GM19397 (cell line): Measurements from ENCODE around the gene CTXN1.
"Not testable (repeated sequence)": the region's sequence is repeated elsewhere in the genome, so short reads cannot be mapped to it uniquely, and the experiment has no call there.

Experiments used
- ATAC-seq: cut with Tn5 transposase; IDR thresholded peaks from one replicate; pipeline ENCODE4 v1.9.1; 2021; ENCODE audit warnings: mild to moderate bottlenecking, moderate library complexity; ENCODE audit not compliant: unreplicated experiment

Gene CTXN1

GRCh38 chr19:7902796-7903243 is 23.1 kb downstream of the CTXN1 start:
- ATAC-seq = no peak

- ATAC-seq = no peak
Measured at GRCh38 chr19:7901337-7901736, 24.6 kb downstream of the CTXN1 start.

- ATAC-seq = no peak
Measured at GRCh38 chr19:7900931-7901330, 25.0 kb downstream of the CTXN1 start.

- ATAC-seq = no peak
Measured at GRCh38 chr19:7900401-7900870, 25.5 kb downstream of the CTXN1 start.

- ATAC-seq = no peak
Measured at GRCh38 chr19:7899751-7900378, 26.1 kb downstream of the CTXN1 start.

- ATAC-seq = no peak
Measured at GRCh38 chr19:7898967-7899366, 27.0 kb downstream of the CTXN1 start.

- no peak for ATAC-seq
Measured at GRCh38 chr19:7897292-7897691, 28.6 kb downstream of the CTXN1 start.

- no peak for ATAC-seq
Measured at GRCh38 chr19:7895565-7895964, 30.4 kb downstream of the CTXN1 start.

GRCh38 chr19:7894612-7895309 is 31.2 kb downstream of the CTXN1 start:
- ATAC-seq = no peak

- not testable (repeated sequence) for ATAC-seq
Measured at GRCh38 chr19:7893362-7894101, 32.4 kb downstream of the CTXN1 start.

GRCh38 chr19:7888826-7889217 is 37.1 kb downstream of the CTXN1 start:
- no peak for ATAC-seq

- no peak for ATAC-seq
Measured at GRCh38 chr19:7888145-7888825, 37.6 kb downstream of the CTXN1 start, which contains the start of gene LRRC8E. Gene LRRC8E (plus strand): TSS chr19:7888510. CDS start chr19:7895604, 7,094 bp downstream.

GRCh38 chr19:7887408-7888144 is 38.4 kb downstream of the CTXN1 start:
- no peak for ATAC-seq

GRCh38 chr19:7885818-7886217 is 40.1 kb downstream of the CTXN1 start:
- ATAC-seq = no peak

- ATAC-seq = no peak
Measured at GRCh38 chr19:7883796-7884570, 42.0 kb downstream of the CTXN1 start.

- ATAC-seq = no peak
Measured at GRCh38 chr19:7883105-7883504, 42.8 kb downstream of the CTXN1 start.

- ATAC-seq = no peak
Measured at GRCh38 chr19:7881910-7882309, 44.0 kb downstream of the CTXN1 start.

GRCh38 chr19:7879836-7880235 is 46.1 kb downstream of the CTXN1 start:
- ATAC-seq = no peak

GRCh38 chr19:7879111-7879807 is 46.7 kb downstream of the CTXN1 start:
- no peak for ATAC-seq
